LNCaP clone FGC (cell line): Measurements from ENCODE around the gene TIMM17A.

Experiments
- DNase-seq: peaks from one replicate; pipeline ENCODE4 v3.0.0-alpha.2; 2011; ENCODE audit warnings: low read depth
- H3K4me3 ChIP-seq: 2 replicates; pipeline ENCODE4 v1.5.1; 2011; ENCODE audit warnings: mild to moderate bottlenecking, low read depth, low read length, control low read depth
- CTCF ChIP-seq: IDR thresholded peaks from 2 replicates; pipeline ENCODE4 v1.5.1; 2012; ENCODE audit warnings: mild to moderate bottlenecking; ENCODE audit not compliant: control insufficient read depth, insufficient read depth; ENCODE audit errors: extremely low read depth

The TIMM17A gene

GRCh38 chr1:201916649-201917249 lies 38.6 kb upstream of the TIMM17A start:
- peak; percentile 4 for DNase-seq
- H3K4me3 ChIP-seq = no peak overlapping the region
- no peak for TF ChIP-seq CTCF

- no peak overlapping the region for H3K4me3 ChIP-seq
- TF ChIP-seq CTCF = no peak
- DNase-seq = no peak
Observed at GRCh38 chr1:201917362-201918033, 37.8 kb upstream of the TIMM17A start.

GRCh38 chr1:201918343-201918742 lies 37.0 kb upstream of the TIMM17A start:
- H3K4me3 ChIP-seq = no peak overlapping the region
- TF ChIP-seq CTCF = no peak
- no peak for DNase-seq

- no peak for DNase-seq
- no peak overlapping the region for H3K4me3 ChIP-seq
- no peak for TF ChIP-seq CTCF
Observed at GRCh38 chr1:201921952-201922558, 33.2 kb upstream of the TIMM17A start.

- TF ChIP-seq CTCF = no peak
- no peak overlapping the region for H3K4me3 ChIP-seq
- no peak for DNase-seq
Observed at GRCh38 chr1:201925301-201925567, 30.1 kb upstream of the TIMM17A start.

- TF ChIP-seq CTCF = no peak
- no peak overlapping the region for H3K4me3 ChIP-seq
- DNase-seq = no peak
Observed at GRCh38 chr1:201925981-201926645, 29.2 kb upstream of the TIMM17A start.

- no peak overlapping the region for H3K4me3 ChIP-seq
- TF ChIP-seq CTCF = no peak
- DNase-seq = no peak
Observed at GRCh38 chr1:201928266-201928665, 27.0 kb upstream of the TIMM17A start.
